ENCODE measurements around the gene DIRAS2. TPM values are rescaled to one million over a fixed set of nuclear protein-coding genes. Genes with fewer than 3 reads are reported as not detected.

The DIRAS2 gene
- total RNA-seq, 2 experiments from 2014 or later, result not detected

DNA sequence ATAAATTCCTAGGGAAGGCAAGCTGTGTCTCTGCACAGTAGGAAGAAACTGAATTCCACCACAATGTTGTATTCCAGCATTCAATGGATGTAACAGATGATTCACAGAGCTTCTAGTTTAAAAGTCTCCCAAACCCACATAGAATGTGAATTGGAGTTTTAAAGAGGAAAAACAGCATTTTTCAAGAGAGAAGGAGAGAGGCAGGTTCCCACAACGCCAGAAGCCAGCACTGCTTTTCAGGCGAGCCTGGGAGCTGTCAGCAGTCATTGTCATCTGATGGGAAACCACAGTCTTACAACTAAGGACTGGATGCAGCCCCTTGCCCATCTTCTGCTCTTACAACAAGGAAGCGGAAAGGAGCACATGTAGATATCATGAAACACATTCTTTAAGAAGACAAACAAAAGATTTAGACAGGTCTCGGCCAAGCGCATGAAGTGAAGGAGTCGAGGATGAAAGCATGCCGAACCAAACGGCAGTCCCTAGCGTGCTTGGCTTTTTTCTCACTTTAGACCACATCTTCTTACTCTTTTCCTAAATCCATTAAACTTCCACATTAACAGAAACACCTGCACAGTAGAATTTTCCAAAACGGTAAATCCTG is 638 bp downstream of the DIRAS2 start:
- H4K20me1 ChIP-seq (ENCODE audit: insufficient read depth, low read length), result no peaks in the 10 kb centered on the region
- no peaks in the 10 kb centered on the region for H3K4me1 ChIP-seq (ENCODE audit: insufficient read depth, low read length, poor library complexity, severe bottlenecking)
- H3K9me2 ChIP-seq (ENCODE audit: insufficient read depth, low read length), result no peaks in the 10 kb centered on the region
- H3K79me2 ChIP-seq (ENCODE audit: insufficient read depth, low read depth, low read length), result no peaks in the 10 kb centered on the region
- H3K4me3 ChIP-seq (ENCODE audit: low read depth, low read length, poor library complexity, severe bottlenecking), result no peak overlapping the region
- H2AFZ ChIP-seq (ENCODE audit: low read length), result no peak overlapping the region
- CTCF ChIA-PET (ENCODE audit: unreplicated experiment), result no interaction called here
- no peak for DNase-seq (ENCODE audit: low spot score)
- no peaks in the 10 kb centered on the region for H3K9me3 ChIP-seq (ENCODE audit: low read length)
- POLR2A ChIA-PET, result no interaction called here
- TF ChIP-seq, protein P1, sequence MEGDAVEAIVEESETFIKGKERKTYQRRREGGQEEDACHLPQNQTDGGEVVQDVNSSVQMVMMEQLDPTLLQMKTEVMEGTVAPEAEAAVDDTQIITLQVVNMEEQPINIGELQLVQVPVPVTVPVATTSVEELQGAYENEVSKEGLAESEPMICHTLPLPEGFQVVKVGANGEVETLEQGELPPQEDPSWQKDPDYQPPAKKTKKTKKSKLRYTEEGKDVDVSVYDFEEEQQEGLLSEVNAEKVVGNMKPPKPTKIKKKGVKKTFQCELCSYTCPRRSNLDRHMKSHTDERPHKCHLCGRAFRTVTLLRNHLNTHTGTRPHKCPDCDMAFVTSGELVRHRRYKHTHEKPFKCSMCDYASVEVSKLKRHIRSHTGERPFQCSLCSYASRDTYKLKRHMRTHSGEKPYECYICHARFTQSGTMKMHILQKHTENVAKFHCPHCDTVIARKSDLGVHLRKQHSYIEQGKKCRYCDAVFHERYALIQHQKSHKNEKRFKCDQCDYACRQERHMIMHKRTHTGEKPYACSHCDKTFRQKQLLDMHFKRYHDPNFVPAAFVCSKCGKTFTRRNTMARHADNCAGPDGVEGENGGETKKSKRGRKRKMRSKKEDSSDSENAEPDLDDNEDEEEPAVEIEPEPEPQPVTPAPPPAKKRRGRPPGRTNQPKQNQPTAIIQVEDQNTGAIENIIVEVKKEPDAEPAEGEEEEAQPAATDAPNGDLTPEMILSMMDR (conservative IDR thresholded peaks at IDR 0.05; ENCODE audit: low read length), result no peak
- TF ChIP-seq EZH2phosphoT487 (IDR thresholded peaks at IDR 0.05; ENCODE audit: borderline replicate concordance, low read depth, low read length), result no peak
- H3K36me3 ChIP-seq (ENCODE audit: insufficient read depth, low read length), result no peaks in the 10 kb centered on the region
- no peak overlapping the region for H3K4me2 ChIP-seq (ENCODE audit: low read length)
- BruUV-seq (replicated peaks), result no TSS peak
- intact Hi-C loops (cut with micrococcal nuclease; ENCODE audit: unreplicated experiment), result no loop called here
- no peak overlapping the region for H3K27ac ChIP-seq (ENCODE audit: low read depth, low read length, poor library complexity, severe bottlenecking)

- Histone ChIP-seq H3K27ac (ENCODE audit: low read depth, low read length, poor library complexity, severe bottlenecking) (no peak overlapping the region), H3K9me2 (ENCODE audit: insufficient read depth, low read length) (no peaks in the 10 kb centered on the region), H3K4me2 (ENCODE audit: low read length) (no peak overlapping the region), H3K36me3 (ENCODE audit: insufficient read depth, low read length) (no peaks in the 10 kb centered on the region), H3K9me3 (ENCODE audit: low read length) (no peaks in the 10 kb centered on the region), H2AFZ (ENCODE audit: low read length) (no peak overlapping the region), H4K20me1 (ENCODE audit: insufficient read depth, low read length) (no peaks in the 10 kb centered on the region), H3K4me3 (ENCODE audit: low read depth, low read length, poor library complexity, severe bottlenecking) (no peak overlapping the region), H3K4me1 (ENCODE audit: insufficient read depth, low read length, poor library complexity, severe bottlenecking) (no peaks in the 10 kb centered on the region), H3K79me2 (ENCODE audit: insufficient read depth, low read depth, low read length) (no peaks in the 10 kb centered on the region)
- TF ChIP-seq, protein P1 (conservative IDR thresholded peaks at IDR 0.05; ENCODE audit: low read length), result no peak
- TF ChIP-seq EZH2phosphoT487 (IDR thresholded peaks at IDR 0.05; ENCODE audit: borderline replicate concordance, low read depth, low read length), result no peak
- intact Hi-C loops (cut with micrococcal nuclease; ENCODE audit: unreplicated experiment), result no loop called here
- BruUV-seq (replicated peaks), result no TSS peak
- DNase-seq (ENCODE audit: low spot score), result no peak
- ChIA-PET POLR2A (no interaction called here), CTCF (ENCODE audit: unreplicated experiment) (no interaction called here)
Observed at GRCh38 chr9:90641086-90641485, 1.5 kb downstream of the DIRAS2 start.

GRCh38 chr9:90640361-90640760 is 2.3 kb downstream of the DIRAS2 start:
- Histone ChIP-seq H4K20me1 (ENCODE audit: insufficient read depth, low read length) (no peaks in the 10 kb centered on the region), H3K4me3 (ENCODE audit: low read depth, low read length, poor library complexity, severe bottlenecking) (no peak overlapping the region), H3K9me2 (ENCODE audit: insufficient read depth, low read length) (no peaks in the 10 kb centered on the region), H3K27ac (ENCODE audit: low read depth, low read length, poor library complexity, severe bottlenecking) (no peak overlapping the region), H3K36me3 (ENCODE audit: insufficient read depth, low read length) (no peaks in the 10 kb centered on the region), H3K4me1 (ENCODE audit: insufficient read depth, low read length, poor library complexity, severe bottlenecking) (no peaks in the 10 kb centered on the region), H3K4me2 (ENCODE audit: low read length) (no peak overlapping the region), H2AFZ (ENCODE audit: low read length) (no peak overlapping the region), H3K79me2 (ENCODE audit: insufficient read depth, low read depth, low read length) (no peaks in the 10 kb centered on the region), H3K9me3 (ENCODE audit: low read length) (no peaks in the 10 kb centered on the region)
- CTCF ChIA-PET (ENCODE audit: unreplicated experiment), result no interaction called here
- no peak for DNase-seq (ENCODE audit: low spot score)
- intact Hi-C loops (cut with micrococcal nuclease; ENCODE audit: unreplicated experiment), result no loop called here
- TF ChIP-seq, protein P1 (conservative IDR thresholded peaks at IDR 0.05; ENCODE audit: low read length), result no peak
- no peak for TF ChIP-seq EZH2phosphoT487 (IDR thresholded peaks at IDR 0.05; ENCODE audit: borderline replicate concordance, low read depth, low read length)
- no TSS peak for BruUV-seq (replicated peaks)
- POLR2A ChIA-PET, result no interaction called here

Measured in OCI-LY7 (cell line).